HG03060 (cell line): Measurements from ENCODE around the gene EIF3CL.
"Not testable (repeated sequence)": the region's sequence is repeated elsewhere in the genome, so short reads cannot be mapped to it uniquely, and the experiment has no call there.

ENCODE experiments used
- ATAC-seq: cut with Tn5 transposase; IDR thresholded peaks from one replicate; pipeline ENCODE4 v1.9.1; 2021; ENCODE audit warnings: low read depth, moderate number of reproducible peaks; ENCODE audit not compliant: unreplicated experiment

Gene EIF3CL

GRCh38 chr16:28363408-28363807, 40.2 kb downstream of the EIF3CL start, which contains the start of gene NPIPB6:
Gene NPIPB6 (minus strand): TSS chr16:28363508. CDS start chr16:28362822, 686 bp downstream.
- not testable (repeated sequence) for ATAC-seq

GRCh38 chr16:28362600-28362999, 41.0 kb downstream of the EIF3CL start:
- ATAC-seq = not testable (repeated sequence)

- not testable (repeated sequence) for ATAC-seq
Measured at GRCh38 chr16:28338230-28338629, 65.4 kb downstream of the EIF3CL start.

- not testable (repeated sequence) for ATAC-seq
Measured at GRCh38 chr16:28336940-28337710, 66.5 kb downstream of the EIF3CL start.

DNA sequence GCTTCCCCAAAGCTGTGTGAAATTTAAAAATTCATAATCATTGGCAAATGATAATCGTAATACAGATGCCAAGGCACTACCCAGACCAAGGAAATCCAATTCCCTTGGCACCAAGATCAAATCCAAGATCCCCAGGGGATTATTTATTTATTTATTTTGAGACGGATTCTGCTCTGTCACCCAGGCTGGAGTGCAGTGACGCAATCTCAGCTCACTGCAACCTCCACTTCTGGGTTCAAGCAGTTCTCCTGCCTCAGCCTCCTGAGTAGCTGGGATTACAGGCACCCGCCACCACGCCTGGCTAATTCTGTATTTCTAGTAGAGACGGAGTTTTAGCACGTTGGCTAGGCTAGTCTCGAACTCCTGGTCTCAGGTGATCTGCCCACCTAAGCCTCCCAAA, 68.0 kb downstream of the EIF3CL start:
- not testable (repeated sequence) for ATAC-seq

DNA sequence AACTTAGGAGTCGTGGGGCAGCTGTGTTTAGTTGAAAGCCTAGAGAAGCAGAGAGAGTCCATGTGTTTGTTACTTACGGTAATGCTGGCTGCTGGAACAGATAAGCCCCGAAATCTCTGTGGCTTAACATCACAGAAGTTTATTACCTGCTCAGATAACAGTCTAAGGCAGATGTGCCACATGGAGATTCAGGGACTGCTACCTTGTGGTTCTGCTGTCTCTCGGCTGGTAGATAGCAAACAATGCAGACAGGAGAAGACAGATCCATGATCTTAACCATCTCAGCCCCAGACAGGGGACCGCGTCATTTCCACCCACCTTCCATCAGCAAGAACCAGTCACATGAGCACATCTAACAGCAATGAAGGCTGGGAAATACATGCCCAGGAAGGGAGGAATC, 71.0 kb downstream of the EIF3CL start:
- ATAC-seq = not testable (repeated sequence)

- not testable (repeated sequence) for ATAC-seq
Measured at GRCh38 chr16:28330981-28331380, 72.7 kb downstream of the EIF3CL start.

DNA sequence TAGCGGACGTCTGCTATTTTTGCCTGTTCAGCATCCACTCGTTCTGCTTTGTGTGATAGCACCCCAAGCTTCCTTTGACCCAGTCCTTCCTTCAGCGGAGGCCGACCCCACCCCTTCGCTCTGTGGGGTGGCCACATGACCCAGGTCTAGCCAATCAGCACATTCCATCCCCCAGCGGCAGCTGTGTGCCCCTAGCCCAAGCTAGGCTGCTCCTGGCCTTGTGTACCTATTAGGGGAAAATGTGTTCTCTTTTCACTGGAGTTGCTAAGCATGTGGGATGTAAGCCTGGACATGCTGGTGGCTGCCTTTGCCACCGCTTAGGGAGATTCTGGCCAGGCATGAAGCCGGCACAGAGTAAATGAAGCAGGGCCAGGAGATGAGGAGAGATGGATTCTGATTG, 73.4 kb downstream of the EIF3CL start:
- ATAC-seq = not testable (repeated sequence)
